NCI-H748 treated with DMSO at 0.1 percent for 48 hours (cell line): ENCODE measurements around the gene TBC1D21.
"Not testable (repeated sequence)": the region's sequence is repeated elsewhere in the genome, so short reads cannot be mapped to it uniquely, and the experiment has no call there.

Experiments used
- DNase-seq: peaks from one replicate; lab custom pipeline; 2025; lab: John Stamatoyannopoulos, UW

The TBC1D21 gene

GRCh38 chr15:73930371-73930770 lies 57.0 kb downstream of the TBC1D21 start:
- no peak for DNase-seq

DNA sequence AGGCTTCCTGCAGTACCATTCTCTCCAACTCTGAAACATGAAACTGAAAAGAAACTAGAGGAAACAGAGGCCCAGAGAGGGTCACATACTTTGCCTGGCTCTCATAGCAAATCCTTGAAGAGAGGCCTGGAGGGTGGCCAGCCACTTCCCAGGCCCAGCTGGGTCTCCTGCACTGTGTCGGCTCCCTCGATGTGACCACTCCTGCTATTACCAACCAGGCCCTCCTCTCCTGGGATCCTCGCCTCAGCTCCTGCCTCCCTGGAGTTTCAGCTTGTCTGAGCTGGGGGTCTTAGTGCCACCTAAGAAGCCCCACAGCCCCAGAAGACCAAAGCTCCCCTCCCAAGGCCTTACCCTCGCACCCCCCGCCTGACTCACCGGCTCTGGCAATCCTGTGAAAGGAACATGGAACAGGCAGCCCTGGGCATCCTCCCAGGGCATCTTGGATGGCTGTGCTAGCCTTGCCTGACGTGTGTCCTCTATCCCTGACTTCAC lies 57.5 kb downstream of the TBC1D21 start:
- DNase-seq = no peak

- DNase-seq = no peak
These were observed 58.1 kb downstream of the TBC1D21 start for GRCh38 chr15:73931441-73931840.

- no peak for DNase-seq
These were observed 59.2 kb downstream of the TBC1D21 start for GRCh38 chr15:73932381-73933191.

DNA sequence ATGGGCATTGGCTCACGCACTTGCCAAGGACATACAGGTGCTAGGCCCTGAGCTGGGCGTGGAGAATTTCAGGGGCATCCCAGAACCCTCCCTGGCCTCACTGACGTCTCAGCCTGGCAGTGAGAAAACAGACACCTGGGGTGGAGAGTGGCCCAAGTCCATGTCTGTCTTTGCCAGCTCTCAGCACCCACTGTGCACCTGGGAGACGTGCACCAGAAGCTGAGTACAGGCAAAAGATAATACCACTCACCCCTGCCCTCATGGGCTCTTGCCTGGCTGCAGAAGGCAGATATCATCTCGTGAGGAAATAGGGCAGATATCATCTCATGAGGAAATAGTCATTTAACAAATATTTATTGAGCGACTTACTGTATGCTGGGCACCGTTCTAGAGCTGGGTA lies 60.9 kb downstream of the TBC1D21 start:
- no peak for DNase-seq

GRCh38 chr15:73935547-73935946 lies 62.2 kb downstream of the TBC1D21 start:
- DNase-seq = no peak

DNA sequence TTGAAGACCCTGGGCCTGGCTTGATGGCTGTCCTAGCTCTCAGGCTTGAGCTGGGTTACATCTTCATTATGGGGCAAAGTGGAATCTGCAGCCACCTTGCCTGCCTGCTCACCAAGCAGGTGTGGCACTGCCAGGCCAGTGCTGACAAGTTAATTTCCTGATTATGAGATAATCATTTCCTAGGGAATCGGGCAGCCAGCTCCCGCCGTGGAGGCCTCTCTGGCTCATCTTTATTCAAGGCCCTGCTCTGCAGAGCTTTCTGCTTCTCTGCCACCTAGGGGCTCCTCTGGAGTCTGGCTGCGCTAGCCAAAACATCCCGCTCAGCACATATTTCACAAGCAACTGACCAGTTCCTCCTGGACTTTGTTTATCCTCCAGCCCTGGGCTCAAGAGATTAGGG lies 62.8 kb downstream of the TBC1D21 start:
- no peak for DNase-seq

- DNase-seq = no peak
These were observed 63.4 kb downstream of the TBC1D21 start for GRCh38 chr15:73936588-73937290.

DNA sequence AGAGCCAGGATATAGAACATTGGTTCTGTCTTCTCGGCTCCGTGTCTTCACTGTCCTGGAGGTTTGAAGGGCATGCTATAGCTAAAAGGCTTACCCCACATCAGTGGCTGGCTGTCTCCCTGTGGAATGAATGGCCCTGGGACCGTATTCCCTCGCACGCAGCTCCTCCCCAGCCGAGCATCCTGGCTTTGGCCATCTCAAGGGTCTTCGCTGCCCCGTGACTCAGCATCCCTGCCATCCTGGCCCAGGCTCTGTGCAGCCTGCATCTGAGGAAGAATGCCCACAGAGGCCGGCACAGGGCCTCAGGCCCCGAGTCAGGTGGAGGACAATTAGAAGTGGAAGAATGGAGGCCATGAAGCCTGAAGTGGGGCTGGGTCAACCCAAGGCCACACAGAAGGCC lies 63.9 kb downstream of the TBC1D21 start:
- DNase-seq = no peak

- DNase-seq = no peak
These were observed 64.4 kb downstream of the TBC1D21 start for GRCh38 chr15:73937726-73938125.

DNA sequence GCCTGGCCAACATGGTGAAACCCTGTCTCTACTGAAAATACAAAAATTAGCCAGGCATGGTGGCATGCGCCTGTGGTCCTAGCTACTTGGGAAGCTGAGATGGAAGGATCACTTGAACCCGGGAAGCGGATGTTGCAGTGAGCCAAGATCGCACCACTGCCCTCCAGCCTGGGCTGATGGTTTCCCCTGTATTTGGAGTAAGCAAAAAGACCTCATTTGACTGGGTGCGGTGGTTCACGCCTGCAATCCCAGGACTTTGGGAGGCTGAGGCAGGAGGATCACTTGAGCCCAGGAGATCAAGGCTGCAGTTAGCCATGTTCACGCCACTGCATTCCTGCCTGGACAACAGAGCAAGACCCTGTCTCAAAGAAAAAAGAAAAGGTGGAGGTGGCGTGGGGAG lies 65.2 kb downstream of the TBC1D21 start:
- DNase-seq = not testable (repeated sequence)
